ENCODE data around the gene PTCD3. TPM values are rescaled to one million over a fixed set of nuclear protein-coding genes. Genes with fewer than 3 reads are reported as not detected.

The PTCD3 gene
- total RNA-seq, 4 donors from 2014 or later = 45.3 to 81.5 (median 63.3) TPM

- ATAC-seq (ENCODE audit: low FRiP score) = no peak
- no peak for TF ChIP-seq CTCF (IDR thresholded peaks at IDR 0.05)
- no peak for DNase-seq (ENCODE audit: low spot score)
Observed at GRCh38 chr2:86066915-86067314, 39.1 kb upstream of the PTCD3 start.

GRCh38 chr2:86068136-86068588 lies 37.9 kb upstream of the PTCD3 start:
- ATAC-seq (ENCODE audit: low FRiP score) = no peak
- TF ChIP-seq CTCF (IDR thresholded peaks at IDR 0.05) = no peak
- no peak for DNase-seq (ENCODE audit: low spot score)

GRCh38 chr2:86068648-86069047 lies 37.4 kb upstream of the PTCD3 start:
- TF ChIP-seq CTCF (IDR thresholded peaks at IDR 0.05) = no peak
- DNase-seq (ENCODE audit: low spot score) = no peak
- no peak for ATAC-seq (ENCODE audit: low FRiP score)

- no peak for DNase-seq (ENCODE audit: low spot score)
Observed at GRCh38 chr2:86069091-86069685, 36.8 kb upstream of the PTCD3 start.

GRCh38 chr2:86069783-86070339 lies 36.2 kb upstream of the PTCD3 start:
- ATAC-seq (ENCODE audit: low FRiP score) (no peak), DNase-seq (ENCODE audit: low spot score) (no peak)
- no peak for TF ChIP-seq CTCF (IDR thresholded peaks at IDR 0.05)

More at GRCh38 chr2:86069091-86069685, 36.8 kb upstream of the PTCD3 start:
- TF ChIP-seq CTCF (IDR thresholded peaks at IDR 0.05) = no peak
- no peak for ATAC-seq (ENCODE audit: low FRiP score)

- no peak for TF ChIP-seq CTCF (IDR thresholded peaks at IDR 0.05)
- ATAC-seq (ENCODE audit: low FRiP score) (no peak), DNase-seq (ENCODE audit: low spot score) (no peak)
Observed at GRCh38 chr2:86070868-86071267, 35.2 kb upstream of the PTCD3 start.

- ATAC-seq (ENCODE audit: low FRiP score) (no peak), DNase-seq (ENCODE audit: low spot score) (no peak)
- no peak for TF ChIP-seq CTCF (IDR thresholded peaks at IDR 0.05)
Observed at GRCh38 chr2:86072271-86072858, 33.7 kb upstream of the PTCD3 start.

Data from omental fat pad (tissue), 4 donors.